ENCODE results near the gene DOCK3. TPM values are rescaled to one million over a fixed set of nuclear protein-coding genes. Genes with fewer than 3 reads are reported as not detected.

DOCK3 gene
- total RNA-seq, 1 experiment from 2014 or later: 8.3 TPM

GRCh38 chr3:50672656-50673055 is 2.1 kb upstream of the DOCK3 start:
- H3K4me1 ChIP-seq (ENCODE audit: insufficient read depth, low read length): no peaks in the 10 kb centered on the region
- H3K27ac Mint-ChIP-seq: no peak overlapping the region
- H2BK20ac ChIP-seq (ENCODE audit: low read depth, low read length, poor library complexity, severe bottlenecking): no peak overlapping the region
- H3K4me3 Mint-ChIP-seq: no peak overlapping the region
- no peak overlapping the region for H3K14ac ChIP-seq (ENCODE audit: insufficient read depth, low read length)
- H2BK120ac ChIP-seq (ENCODE audit: low read depth, low read length, poor library complexity, severe bottlenecking): no peak overlapping the region
- H3K36me3 Mint-ChIP-seq (ENCODE audit: insufficient read depth in 1 of 3, low read depth in 3 of 3): no peaks in the 10 kb centered on the region; a peak in 1 of 7 replicates
- peaks cover 4% of the 10 kb centered on the region for H3K23me2 ChIP-seq (ENCODE audit: insufficient read length, low read depth, low read length, poor library complexity, severe bottlenecking)
- no peak overlapping the region for H3T11ph ChIP-seq (ENCODE audit: low read length)
- no peak overlapping the region for H2BK12ac ChIP-seq (ENCODE audit: insufficient read length, low read depth, low read length)
- H2AK5ac ChIP-seq (ENCODE audit: insufficient read length, low read length): no peak overlapping the region
- H4K5ac ChIP-seq (ENCODE audit: insufficient read length, low read depth, low read length): no peak overlapping the region
- H2AFZ ChIP-seq (ENCODE audit: low read length): no peak overlapping the region
- no peaks in the 10 kb centered on the region for H3K79me2 ChIP-seq (ENCODE audit: insufficient read depth, low read length)
- peaks cover 3% of the 10 kb centered on the region; the same call in 1 of the 2 replicates for H3K27me3 ChIP-seq (ENCODE audit: insufficient read depth, low read length)
- H4K91ac ChIP-seq (ENCODE audit: insufficient read length, low read depth, low read length): no peak overlapping the region
- DNase-seq: no peak
- no peak overlapping the region for H3K56ac ChIP-seq (ENCODE audit: insufficient read length, low read depth, low read length)
- H3K27me3 Mint-ChIP-seq (ENCODE audit: low read depth): peaks cover 37% of the 10 kb centered on the region
- H4K20me1 ChIP-seq (ENCODE audit: control insufficient read depth, insufficient read depth, insufficient read length): no peaks in the 10 kb centered on the region
- no peak overlapping the region for H3K27ac ChIP-seq (ENCODE audit: insufficient read length, low read depth, low read length)
- WGBS (ENCODE audit: extremely low coverage, insufficient read length, low lambda C conversion rate): no CpG with 5 or more reads among the region's 3 CpGs
- no peaks in the 10 kb centered on the region for H3K79me1 ChIP-seq (ENCODE audit: insufficient read depth, low read depth, low read length, poor library complexity, severe bottlenecking)
- H2BK15ac ChIP-seq (ENCODE audit: low read depth, low read length): no peak overlapping the region
- H3K9me3 Mint-ChIP-seq: no peaks in the 10 kb centered on the region
- H3K9ac ChIP-seq (ENCODE audit: extremely low read depth, insufficient read length, low read length): no peak overlapping the region
- TF ChIP-seq CTCF (conservative IDR thresholded peaks at IDR 0.05): no peak
- H3K4ac ChIP-seq (ENCODE audit: low read depth, low read length): no peak overlapping the region
- H3K4me2 ChIP-seq (ENCODE audit: insufficient read depth, insufficient read length, low read length): no peak overlapping the region
- H3K9me3 ChIP-seq (ENCODE audit: control insufficient read depth, low read depth, low read length): no peaks in the 10 kb centered on the region
- H3K4me1 Mint-ChIP-seq: peaks cover 28 to 33% of the 10 kb centered on the region in 2 experiments
- H2BK5ac ChIP-seq (ENCODE audit: insufficient read length, low read length): no peak overlapping the region
- H4K8ac ChIP-seq (replicated peaks; ENCODE audit: insufficient read length, low read depth, low read length): no peak overlapping the region
- H3K18ac ChIP-seq (ENCODE audit: insufficient read length, low read depth, low read length): no peak overlapping the region
- no peak overlapping the region for H3K23ac ChIP-seq (ENCODE audit: insufficient read length, low read depth, low read length)

Data from H9 (cell line).